GM18499 (cell line): ENCODE data around the gene HNRNPDL.
A peak's percentile ranks its signal among the peaks of the same experiment; 100 is the strongest.
"Not testable (repeated sequence)": the region's sequence is repeated elsewhere in the genome, so short reads cannot be mapped to it uniquely, and the experiment has no call there.

Experiments used
- ATAC-seq: cut with Tn5 transposase; IDR thresholded peaks from one replicate; pipeline ENCODE4 v1.9.1; 2021; ENCODE audit warnings: moderate number of reproducible peaks; ENCODE audit not compliant: insufficient read depth, unreplicated experiment

Gene HNRNPDL

DNA sequence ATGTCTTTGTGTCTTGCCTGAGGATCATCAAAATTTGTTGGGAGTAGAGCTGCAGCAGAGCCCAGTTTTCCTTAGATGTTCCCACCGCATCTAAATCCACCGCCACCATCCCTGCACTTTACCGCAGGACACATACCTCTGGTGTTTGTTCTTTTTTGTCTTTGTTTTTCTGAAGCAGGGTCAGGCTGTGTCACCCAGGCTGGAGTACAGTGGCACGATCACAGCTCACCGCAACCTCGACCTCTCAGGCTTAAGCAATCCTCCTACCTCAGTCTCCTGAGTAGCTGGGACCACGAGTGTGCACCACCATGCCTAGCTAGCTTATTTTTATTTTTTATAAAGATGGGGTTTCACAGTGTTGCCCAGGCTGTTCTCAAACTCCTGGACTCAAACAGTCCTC lies 4.7 kb upstream of the HNRNPDL start:
- ATAC-seq, result no peak

DNA sequence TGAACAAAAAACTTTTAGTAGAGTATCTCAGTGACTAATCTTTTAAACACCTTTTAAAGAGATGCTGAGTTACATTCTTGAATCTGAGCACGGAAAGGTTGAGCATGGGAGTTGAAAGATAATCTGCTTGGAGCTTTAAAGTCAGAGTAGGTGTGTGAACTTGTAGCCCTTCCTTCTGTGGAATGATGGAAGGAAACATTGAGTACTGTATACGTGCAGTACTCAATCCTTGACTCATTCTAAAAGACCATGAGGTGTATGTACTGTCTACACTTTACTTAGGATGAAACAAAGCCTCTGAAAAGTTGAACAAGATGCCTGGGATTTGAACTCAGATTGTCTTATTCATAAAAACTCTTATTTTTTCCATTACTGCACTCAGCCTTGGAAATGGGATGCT lies 3.5 kb upstream of the HNRNPDL start:
- no peak for ATAC-seq

DNA sequence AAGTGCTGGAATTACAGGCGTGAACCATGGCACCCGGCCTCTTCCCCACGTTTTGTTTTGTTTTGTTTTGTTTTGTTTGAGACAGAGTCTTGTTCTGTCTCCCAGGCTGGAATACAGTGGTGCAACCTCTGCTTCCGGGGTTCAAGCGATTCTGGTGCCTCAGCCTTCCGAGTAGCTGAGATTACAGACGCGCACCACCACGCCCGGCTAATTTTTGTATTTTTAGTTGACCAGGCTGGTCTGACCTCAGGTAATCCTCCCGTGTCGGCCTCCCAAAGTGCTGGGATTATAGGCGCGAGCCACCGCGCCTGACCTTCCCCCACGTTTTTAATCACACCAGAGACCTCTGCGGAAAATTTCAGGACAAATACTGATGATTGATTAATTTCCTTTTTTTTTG lies 2.3 kb upstream of the HNRNPDL start:
- no peak for ATAC-seq

DNA sequence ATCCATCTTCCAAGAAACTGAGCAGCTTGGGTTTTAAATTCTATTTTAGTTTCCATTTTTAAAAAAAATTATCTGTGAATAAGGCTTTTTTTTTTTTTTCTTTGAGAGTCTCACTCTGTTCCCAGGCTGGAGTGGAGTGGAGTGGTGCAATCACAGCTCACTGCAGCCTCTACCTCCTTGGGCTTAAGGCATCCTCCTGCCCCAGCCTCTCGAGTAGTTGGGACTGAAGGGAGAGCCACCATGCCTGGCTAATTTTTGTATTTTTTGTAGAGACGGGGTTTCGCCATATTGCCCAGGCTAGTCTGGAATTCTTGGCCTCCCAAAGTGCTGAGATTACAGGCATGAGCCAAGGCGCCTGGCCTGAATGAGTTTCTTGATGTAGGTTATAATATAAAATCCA lies 1.6 kb upstream of the HNRNPDL start:
- ATAC-seq, result no peak

DNA sequence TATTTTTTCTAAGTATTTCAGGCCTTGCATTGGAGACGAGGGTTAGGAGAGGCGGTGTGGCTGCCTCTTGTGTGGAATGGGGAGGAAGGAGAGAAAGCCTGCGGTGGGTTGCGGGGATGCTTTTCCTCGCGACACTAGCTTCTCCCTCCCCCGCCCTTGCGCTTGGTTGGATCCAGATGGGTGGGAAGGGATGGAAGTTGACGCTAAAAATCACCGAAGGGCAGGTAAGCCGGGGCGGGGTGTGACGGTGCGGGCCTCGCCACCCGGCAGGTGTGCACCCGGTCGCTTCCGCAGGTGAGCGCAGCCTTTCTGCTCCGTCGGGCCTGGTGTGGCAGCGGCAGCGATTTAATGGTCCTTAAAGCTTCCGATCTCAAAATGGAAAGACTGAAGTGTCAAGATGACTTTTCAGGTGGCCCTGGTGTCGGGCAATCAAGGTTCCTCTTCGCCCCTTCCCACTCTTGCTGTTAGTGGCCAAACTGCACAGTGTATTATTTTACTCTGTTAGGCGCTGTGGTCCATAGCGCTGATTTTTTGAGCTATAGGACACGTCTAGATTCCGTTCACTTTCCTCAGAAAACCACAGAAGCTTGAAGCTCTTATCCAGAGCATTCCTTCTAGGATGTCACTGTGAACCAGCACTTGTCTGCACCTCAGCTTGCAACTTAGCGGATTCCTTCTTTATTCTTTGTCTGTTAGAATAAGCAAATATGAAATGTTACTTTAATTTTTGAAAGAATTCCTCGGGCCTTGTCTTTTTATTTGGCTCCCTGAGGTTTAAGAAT lies 893 bp upstream of the HNRNPDL start:
- no peak for ATAC-seq

DNA sequence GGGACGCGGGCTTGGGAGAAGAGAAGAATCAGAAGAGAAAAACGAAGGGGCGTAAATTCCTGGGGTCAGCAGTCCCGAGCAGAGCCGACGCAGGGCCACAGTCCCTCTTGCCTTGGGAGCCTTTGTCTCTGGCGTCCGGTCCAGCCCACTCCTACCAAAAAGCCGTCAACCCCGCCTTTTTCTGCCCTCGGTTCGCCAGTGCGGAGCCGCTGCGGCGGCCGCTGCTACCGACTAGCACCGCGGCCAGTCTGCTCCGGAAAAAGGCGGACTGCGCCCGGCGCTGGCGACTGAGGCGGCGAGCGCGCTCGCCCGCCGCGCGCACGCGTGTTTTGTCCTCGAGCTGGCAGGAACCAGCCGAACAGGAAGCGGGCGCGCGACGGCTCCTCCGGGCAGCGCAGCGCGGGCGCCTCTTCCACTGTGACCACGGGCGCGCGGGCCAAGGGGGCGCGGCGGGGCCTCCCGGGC lies 502 bp downstream of the HNRNPDL start:
- ATAC-seq, result peak; percentile 0

DNA sequence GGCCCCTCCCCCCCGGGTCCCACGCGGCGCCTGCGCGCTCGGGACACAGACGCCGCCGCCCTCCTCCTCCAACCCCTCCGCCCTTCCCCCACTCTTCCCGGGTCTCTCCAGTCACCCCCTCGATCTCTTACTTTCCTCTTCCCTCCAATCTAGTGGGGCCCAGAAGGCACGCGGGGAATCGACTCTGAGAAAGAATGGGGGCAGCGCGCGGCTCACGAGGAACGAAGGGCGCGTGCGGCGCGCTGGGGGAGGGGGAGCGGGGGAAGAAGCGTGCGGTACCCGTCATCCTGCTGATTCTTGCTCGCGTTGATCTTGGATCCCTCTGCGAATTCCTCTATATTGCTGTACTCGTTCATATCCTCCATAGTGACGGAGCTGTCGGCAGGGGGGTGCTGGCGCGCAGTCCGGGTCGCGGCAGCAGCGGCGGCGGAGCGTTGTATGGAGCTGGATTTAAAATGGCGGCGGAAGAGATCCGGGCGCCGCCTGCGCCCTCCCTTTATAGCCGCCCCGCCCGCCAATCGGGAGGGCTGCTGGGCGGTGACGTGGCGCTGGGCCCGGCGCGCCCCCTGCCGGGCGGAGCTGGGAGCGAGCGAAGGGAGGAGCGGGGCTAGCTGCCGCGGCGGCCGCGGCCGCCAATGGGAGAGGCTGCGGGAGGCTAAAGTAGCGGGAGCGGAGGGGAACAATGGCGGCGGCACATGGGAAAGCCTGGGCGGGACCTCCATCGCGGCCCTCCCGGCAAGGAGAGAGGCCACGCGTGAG lies 1.1 kb downstream of the HNRNPDL start:
- peak; percentile 35 for ATAC-seq

DNA sequence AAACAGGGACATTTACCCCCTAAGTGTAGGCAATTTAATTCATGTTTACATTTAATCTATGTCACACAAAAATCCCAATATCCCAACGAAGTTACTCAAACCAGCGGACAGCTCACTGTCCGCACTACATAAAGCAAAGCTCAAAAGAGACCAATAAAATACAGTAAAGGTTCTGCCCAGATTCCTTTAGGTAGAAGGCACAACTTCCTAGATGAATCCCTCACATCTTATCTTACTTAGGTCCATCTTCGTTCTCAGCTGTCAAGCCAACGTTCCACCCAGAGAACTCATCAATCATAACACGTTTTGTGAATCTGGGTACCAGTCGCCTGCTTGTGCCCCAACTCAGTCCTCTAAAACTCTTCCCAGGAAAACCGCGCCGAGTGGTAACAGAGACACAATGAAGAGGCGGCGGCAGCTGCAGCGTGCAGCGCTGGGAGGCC lies 1.7 kb downstream of the HNRNPDL start:
- ATAC-seq, result no peak

DNA sequence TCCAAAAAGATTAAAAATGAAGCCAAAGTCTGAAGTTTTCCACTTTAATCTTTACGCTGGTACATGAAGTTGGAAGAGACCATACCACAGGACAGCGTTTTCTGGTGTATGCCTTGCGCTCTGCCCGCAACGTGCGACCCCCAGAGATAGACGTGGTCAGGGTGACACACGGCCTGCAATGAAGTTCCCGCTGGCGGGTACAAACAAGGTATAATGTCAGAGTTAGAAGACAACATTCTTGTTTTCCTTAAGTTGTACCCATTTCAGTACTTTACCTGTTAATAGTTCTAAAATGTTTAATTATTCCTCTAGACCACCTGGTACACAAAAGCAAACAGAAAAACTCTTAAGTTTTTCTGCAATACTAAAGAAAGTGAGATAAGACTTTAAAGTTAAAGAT lies 4.8 kb downstream of the HNRNPDL start:
- ATAC-seq, result no peak

DNA sequence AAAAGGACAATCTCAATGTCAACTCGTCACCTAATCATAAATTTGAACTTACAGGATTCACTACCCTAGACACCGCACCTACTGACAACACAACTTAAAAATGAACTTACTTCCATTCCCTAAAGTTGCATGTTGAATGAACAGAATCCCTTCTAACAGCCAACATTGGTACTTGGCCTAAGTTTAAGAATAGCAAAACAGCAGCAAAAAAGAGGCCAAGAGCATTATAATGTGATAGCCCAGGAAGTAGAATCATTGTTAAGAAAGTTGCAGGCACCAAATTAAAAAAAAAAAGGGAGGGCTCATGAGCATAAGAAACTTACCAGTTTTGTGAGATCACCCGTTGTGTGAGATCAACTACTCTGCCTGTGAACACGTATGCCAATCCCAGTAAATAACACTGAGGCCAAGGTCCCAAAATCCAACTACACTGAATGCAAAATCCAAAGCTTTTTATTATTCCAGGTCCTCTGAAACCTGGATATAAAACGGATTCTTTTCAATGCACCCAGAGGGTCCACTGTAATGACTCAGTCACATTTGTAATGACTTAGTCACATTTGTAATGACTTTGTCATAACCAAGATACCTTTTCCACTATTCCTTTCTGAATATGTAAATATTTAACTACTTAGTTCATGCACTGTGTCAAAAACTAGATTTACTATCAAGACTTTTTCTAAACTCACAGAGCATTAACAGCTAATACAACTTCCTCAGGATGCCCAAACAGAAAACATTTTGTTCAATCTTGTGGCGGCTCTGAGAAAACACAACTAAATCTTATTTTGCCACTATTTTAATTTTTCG lies 6.8 kb downstream of the HNRNPDL start:
- no peak for ATAC-seq

DNA sequence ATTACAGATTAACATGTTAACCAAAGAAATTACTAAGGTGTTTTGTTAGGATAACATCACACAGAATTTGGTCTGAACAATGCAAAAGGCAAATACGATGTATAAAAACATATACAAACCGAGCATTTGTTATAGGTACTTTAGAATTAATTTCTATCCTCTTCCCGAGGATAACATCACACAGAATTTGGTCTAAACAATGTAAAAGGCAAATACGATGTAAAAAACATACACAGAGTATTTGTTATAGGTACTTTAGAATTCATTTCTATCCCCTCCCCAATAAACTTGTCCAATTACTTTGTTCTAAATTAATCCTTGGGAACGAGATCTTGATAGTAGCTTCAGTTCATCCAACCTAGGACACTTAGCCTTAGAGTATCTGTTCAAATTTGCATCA lies 7.6 kb downstream of the HNRNPDL start:
- no peak for ATAC-seq

DNA sequence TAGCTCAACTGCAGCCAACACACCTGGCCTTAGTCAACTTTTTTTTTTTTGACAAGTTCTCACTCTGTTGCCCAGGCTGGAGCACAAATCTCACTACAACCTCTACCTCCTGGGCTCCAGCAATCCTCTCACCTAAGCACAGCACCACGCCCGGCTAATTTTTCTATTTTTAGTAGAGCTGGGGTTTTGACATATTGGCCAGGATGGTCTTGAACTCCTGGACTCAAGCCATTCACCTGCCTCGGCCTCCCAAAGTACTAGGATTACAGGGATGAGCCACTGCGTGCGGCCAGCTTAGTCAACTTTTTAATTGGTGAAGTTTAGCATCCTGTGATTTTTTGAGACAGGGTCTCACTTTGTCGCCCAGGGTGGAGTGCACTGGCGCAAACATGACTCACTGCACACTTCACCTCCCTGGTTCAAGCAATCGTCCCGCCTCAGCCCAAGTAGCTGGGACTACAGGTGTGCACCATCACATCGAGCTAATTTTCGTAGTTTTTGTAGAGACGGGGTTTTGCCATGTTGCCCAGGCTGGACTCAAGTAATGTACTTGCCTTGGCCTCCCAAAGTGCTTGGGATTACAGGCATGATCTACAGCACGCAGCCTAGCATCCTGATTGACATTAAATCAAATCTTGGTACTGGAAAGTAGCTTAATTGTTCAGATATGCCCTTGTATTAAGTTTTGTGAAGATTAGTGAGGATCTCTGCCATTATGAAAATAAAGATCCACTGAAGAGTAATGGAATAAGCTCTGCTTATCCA lies 8.3 kb downstream of the HNRNPDL start:
- ATAC-seq, result no peak

DNA sequence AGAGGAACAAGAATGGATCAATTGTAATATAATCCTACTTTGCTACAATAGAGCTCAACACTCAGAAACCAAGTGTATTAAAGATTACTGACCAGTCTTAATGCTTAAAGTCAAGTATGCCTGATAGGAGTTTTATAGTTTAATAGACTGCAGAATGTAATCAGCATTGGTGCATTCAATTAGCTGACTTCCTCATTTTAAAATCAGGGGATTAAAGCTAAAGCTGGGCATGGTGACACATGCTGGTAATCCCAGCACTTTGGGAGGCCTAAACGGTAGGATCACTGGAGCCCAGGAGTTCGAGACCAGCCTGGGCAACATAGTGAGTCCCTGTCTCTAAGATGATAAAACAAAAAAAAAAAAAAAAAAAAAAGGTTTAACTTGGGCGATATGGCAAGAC lies 10.8 kb downstream of the HNRNPDL start:
- ATAC-seq, result no peak

DNA sequence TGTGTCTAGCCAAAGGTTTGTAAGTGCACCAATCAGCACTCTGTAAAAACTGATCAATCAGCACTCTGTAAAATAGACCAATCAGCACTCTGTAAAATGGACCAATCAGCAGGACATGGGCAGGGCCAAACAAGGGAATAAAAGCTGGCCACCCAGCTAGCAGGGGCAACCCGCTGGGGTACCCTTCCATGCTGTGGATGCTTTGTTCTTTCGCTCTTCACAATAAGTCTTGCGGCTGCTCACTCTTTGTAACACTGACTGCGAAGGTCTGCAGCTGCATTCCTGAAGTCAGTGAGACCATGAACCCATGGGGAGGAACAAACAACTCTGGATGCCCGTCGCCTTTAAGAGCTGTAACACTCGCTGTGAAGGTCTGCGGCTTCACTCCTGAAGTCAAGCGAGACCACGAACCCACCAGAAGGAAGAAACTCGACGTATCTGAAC lies 14.3 kb downstream of the HNRNPDL start:
- ATAC-seq, result no peak

DNA sequence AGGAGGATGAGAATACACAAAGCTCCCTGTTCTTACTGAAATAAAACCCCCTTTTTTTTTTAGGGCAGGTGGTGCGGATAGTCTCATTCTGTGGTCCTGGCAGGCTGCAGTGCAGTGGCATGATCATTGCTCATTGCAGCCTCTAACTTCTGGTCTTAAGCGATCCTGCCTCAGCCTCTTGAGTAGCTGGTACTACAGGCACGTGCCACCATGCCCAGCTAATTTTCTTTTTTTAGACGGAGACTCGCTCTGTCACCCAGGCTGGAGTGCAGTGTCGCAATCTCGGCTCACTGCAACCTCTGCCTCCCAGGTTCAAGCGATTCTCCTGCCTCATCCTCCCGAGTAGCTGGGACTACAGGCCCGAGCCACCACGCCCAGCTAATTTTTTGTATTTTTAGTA lies 15.2 kb downstream of the HNRNPDL start:
- ATAC-seq, result not testable (repeated sequence)

DNA sequence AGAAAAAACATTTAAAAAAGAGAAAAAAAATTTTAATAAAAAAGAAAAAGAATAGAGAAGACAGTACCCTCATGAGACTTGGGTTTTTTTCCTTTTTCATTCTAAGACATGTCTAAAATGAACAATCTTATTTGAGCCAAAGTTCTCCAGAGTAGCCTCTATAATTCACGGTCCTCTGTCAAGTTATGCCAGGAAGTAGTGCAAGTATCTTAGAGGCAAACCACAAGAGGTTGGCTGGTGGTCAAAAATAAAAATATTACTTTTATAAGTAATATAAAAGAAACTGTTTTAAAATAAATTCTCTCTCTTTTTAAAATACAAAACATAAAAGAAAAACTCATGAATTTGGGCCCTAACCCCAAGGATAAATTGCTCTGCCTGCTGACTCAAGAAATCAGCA lies 26.5 kb downstream of the HNRNPDL start:
- no peak for ATAC-seq

DNA sequence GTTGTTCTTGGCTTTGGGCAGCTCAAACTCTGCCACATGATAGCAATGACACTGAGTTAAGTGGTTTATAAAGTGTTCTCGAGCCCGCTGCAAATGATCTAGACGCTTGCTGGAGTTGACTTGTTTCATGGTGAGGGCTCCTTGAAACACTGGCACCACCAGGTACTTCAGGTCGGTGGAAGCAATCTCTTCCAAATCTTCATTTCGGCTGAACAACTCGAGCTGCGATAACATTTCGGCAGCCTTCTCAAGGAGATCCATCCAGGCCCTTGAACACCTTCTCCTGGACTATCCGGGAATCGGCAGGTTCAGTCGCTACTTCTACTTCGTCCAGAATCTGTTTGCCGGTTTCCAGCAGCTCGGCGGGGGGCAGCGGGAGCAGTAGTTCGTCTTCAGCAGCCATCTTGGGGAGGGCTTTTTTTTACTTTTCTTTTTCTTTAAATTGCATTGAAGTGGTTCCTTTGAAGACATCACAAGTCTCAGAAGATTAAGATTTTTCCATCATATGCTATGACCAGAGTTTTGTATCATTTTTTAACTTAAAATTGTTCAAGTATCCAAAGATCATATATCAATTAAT lies 28.0 kb downstream of the HNRNPDL start:
- no peak for ATAC-seq

DNA sequence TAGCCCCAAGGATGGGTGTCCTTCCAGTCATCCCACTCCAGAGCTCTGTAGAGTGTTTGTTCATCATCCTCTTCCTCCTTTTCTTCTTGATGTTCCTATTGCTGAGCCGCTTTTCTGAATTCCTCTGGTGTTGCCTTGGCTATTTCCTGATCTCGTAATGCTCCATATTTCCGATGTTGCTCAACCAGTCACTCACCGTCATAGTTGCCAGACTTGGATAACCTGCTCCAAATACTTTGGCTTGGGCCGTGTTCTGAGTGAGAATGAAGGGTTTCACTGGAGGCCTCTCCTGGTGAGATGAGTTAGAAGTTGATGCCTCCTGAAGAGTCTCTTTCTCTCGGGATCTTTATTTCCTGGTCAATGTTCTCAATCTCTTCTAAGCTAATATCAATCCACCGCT lies 28.7 kb downstream of the HNRNPDL start:
- ATAC-seq, result no peak

DNA sequence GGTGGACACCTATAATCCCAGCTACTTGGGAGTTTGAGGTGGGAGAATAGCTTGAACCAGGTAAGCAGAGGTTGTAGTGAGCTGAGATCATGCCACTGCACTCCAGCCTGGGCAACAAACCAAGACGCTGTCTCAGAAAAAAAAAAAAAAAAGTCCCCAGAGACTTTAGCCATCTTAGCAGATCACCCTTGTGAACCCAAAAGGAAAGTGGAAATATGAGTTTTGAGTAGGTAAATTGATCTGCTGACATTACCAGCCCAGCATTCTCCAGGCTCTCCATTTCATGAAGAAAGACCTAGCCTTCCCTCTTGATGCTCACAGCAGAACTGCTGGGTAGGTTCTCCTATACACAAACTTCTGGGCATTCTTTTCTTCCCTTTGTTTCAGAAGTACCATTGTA lies 32.0 kb downstream of the HNRNPDL start:
- no peak for ATAC-seq

DNA sequence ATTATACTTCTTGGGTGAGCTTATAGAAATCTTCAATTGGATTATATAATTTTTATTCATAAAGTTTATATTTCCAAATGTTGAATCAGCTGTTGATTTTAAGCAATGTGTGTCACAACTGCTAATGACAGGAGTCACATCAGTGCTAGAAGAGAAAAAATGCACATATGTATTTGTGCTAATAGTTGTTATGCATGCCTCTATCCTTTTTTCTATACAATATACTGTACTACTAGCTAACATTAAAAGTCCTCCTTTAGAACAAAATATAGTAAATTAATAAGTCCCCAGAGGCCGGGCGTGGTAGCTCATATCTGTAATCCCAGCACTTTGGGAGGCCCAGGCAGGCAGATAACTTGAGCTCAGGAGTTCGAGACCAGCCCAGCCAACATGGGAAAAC lies 32.7 kb downstream of the HNRNPDL start:
- ATAC-seq, result no peak
